ENCODE measurements around the gene SDK1. TPM values are rescaled to one million over a fixed set of nuclear protein-coding genes. Genes with fewer than 3 reads are reported as not detected.
A peak's percentile ranks its signal among the peaks of the same experiment; 100 is the strongest.

SDK1 gene
- total and polyA plus RNA-seq, 2 donors (not counting 3 experiments of a cell fraction or from before 2014, with no cell fraction given) = 1.6 to 3.9 TPM

DNA sequence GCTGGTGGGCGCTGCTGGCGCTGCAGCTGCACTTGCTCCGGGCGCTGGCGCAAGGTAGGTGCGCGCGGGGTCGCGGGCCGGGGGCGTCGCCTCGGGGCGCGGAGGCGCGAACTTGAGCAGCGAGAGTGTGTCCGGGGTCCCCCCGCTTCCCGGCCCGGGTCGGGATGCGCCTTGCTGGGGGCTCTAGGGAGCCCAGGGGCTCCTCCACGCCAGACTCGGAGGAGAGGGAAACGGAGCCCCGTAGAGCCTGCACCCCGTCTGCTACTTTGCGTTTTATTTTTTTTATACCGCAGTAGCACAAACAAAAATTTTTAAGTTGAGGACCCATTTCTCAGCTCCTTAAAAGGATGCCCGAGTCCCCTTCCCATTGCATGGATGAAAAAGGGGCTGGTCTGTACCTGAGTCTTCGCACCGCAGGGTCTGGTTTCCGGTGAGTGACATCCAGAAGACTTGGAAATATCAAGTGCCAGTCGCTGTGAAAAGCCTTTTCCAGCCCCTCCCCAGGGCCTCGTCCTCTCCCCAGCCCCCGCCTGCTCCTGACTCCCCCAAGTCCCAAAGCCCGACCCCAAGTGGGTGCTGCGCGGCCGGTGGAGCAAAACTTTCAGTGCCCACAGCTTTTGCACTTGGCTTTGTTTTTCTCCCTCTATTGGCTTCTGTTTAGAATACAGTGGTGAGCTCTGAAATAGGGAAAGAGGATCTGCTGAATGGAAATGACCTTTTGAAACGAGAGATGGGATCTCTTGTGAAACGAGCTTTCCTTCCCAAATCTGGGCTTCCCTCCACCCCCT, 973 bp downstream of the SDK1 start:
- Histone ChIP-seq H3K27ac (ENCODE audit: insufficient read depth, low read depth, low read length) (no peak overlapping the region), H3K36me3 (ENCODE audit: control insufficient read depth in 2 of 2, extremely low read depth in 1 of 2, insufficient read depth in 2 of 2, low read length in 2 of 2) (no peaks in the 10 kb centered on the region), H3K27me3 (ENCODE audit: control insufficient read depth in 2 of 2, insufficient read depth in 2 of 2, low read length in 2 of 2) (peaks cover 27 to 33% of the 10 kb centered on the region in 2 experiments), H3K79me2 (ENCODE audit: control insufficient read depth, insufficient read depth, low read length) (no peaks in the 10 kb centered on the region), H4K20me1 (replicated peaks; ENCODE audit: control insufficient read depth, extremely low read depth, insufficient read depth, low read length) (no peaks in the 10 kb centered on the region), H3K9ac (replicated peaks; ENCODE audit: extremely low read depth, insufficient read depth, low read length) (no peak overlapping the region), H3K4me1 (ENCODE audit: control insufficient read depth, extremely low read depth, insufficient read depth, low read length) (peaks cover 6% of the 10 kb centered on the region), H3K4me3 (replicated peaks in 1 of 3; ENCODE audit: insufficient read depth in 1 of 3, low read depth in 1 of 3, low read length in 3 of 3) (peak overlapping the region in 2 of 3 experiments; percentile 3 to 29), H3K9me1 (replicated peaks; ENCODE audit: control insufficient read depth, extremely low read depth, insufficient read depth, low read length) (no peaks in the 10 kb centered on the region), H3K9me3 (replicated peaks; ENCODE audit: control insufficient read depth, insufficient read depth, low read length) (no peaks in the 10 kb centered on the region), H3K4me2 (ENCODE audit: insufficient read depth, low read length) (peak overlapping the region; percentile 42), H2AFZ (ENCODE audit: low read depth, low read length) (no peak overlapping the region)
- TF ChIP-seq, protein P1, sequence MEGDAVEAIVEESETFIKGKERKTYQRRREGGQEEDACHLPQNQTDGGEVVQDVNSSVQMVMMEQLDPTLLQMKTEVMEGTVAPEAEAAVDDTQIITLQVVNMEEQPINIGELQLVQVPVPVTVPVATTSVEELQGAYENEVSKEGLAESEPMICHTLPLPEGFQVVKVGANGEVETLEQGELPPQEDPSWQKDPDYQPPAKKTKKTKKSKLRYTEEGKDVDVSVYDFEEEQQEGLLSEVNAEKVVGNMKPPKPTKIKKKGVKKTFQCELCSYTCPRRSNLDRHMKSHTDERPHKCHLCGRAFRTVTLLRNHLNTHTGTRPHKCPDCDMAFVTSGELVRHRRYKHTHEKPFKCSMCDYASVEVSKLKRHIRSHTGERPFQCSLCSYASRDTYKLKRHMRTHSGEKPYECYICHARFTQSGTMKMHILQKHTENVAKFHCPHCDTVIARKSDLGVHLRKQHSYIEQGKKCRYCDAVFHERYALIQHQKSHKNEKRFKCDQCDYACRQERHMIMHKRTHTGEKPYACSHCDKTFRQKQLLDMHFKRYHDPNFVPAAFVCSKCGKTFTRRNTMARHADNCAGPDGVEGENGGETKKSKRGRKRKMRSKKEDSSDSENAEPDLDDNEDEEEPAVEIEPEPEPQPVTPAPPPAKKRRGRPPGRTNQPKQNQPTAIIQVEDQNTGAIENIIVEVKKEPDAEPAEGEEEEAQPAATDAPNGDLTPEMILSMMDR (IDR thresholded peaks at IDR 0.05; ENCODE audit: extremely low read depth in 1 of 2, insufficient read depth in 1 of 2, low read depth in 1 of 2, low read length in 2 of 2) = peak in 1 of 2 donors; percentile 13
- TF ChIP-seq GATA2 (IDR thresholded peaks at IDR 0.05; ENCODE audit: insufficient read depth, insufficient read length, low read depth, low read length) (no peak), EZH2 (IDR thresholded peaks at IDR 0.05; ENCODE audit: borderline replicate concordance, low read depth, low read length, severe bottlenecking) (peak; percentile 79), FOS (IDR thresholded peaks at IDR 0.05; ENCODE audit: borderline replicate concordance, insufficient read depth, low read length) (no peak), MYC (IDR thresholded peaks at IDR 0.05; ENCODE audit: low read depth, low read length) (no peak)
- no TSS peak for BruUV-seq (replicated peaks)
- intact Hi-C loops (cut with micrococcal nuclease) = loop anchor here (1.0 to 10.0 kb wide), 6 partner anchors 371 to 1329 kb away; no protein-coding TSS in a partner anchor
- DNase-seq (ENCODE audit: low read depth, low spot score) (peak; percentile 17), FAIRE-seq (peak; percentile 61)
- ChIA-PET POLR2A (no interaction called here), CTCF (interaction anchor here (0.8 to 3.4 kb wide), 8 partner anchors 11 to 1329 kb away, joined by 3 to 25 read pairs (median 3); no protein-coding TSS in a partner anchor)
- dilution Hi-C loops (cut with MboI; ENCODE audit: extremely low pct_ligation_motif_present, low sequenced_read_pairs) = no loop called here

Measured in endothelial cell of umbilical vein (primary cell).